HEK293 (cell line): ENCODE results near the gene MYOF.

Experiments
- CTCF ChIA-PET: fragments of 350-600 bp; formaldehyde crosslinking; extraction: SDS; loops from one replicate; lab custom pipeline; 2021; ENCODE audit warnings: antibody characterized with exemption; lab: Yijun Ruan, JAX
- POLR2A ChIA-PET: fragments of 300-600 bp; formaldehyde crosslinking; extraction: SDS; loops from one replicate; lab custom pipeline; 2020; ENCODE audit warnings: antibody characterized with exemption, inconsistent platforms; lab: Yijun Ruan, JAX
- H3K27ac ChIP-seq: fragments of 200-500 bp; sonication (Bioruptor generic); 2 replicates; pipeline ENCODE4 v1.5.1; 2014; ENCODE audit warnings: low read depth, low read length, control low read depth, inconsistent platforms; ENCODE audit errors: extremely low read depth
- H3K36me3 ChIP-seq, 2 experiments: fragments of 200-500 bp in 1 of 2; sonication (Bioruptor generic) in 1 of 2; 1 replicate in 1 of 2; 2 replicates in 1 of 2; pipeline ENCODE4 v1.5.1; 2014 to 2017; ENCODE audit warnings: inconsistent platforms in 2 of 2, low read length in 2 of 2; ENCODE audit not compliant: control insufficient read depth in 2 of 2, insufficient read depth in 1 of 2
- H3K4me1 ChIP-seq: fragments of 200-500 bp; sonication (Bioruptor generic); 2 replicates; pipeline ENCODE4 v1.5.1; 2014; ENCODE audit warnings: mild to moderate bottlenecking, low read length, inconsistent platforms; ENCODE audit not compliant: control insufficient read depth, insufficient read depth
- H3K4me3 ChIP-seq: 2 replicates; pipeline ENCODE4 v1.5.1; 2011; ENCODE audit warnings: low read depth, mild to moderate bottlenecking, control low read depth, low read length, moderate library complexity
- H3K9me3 ChIP-seq: fragments of 200-500 bp; sonication (Bioruptor generic); 2 replicates; pipeline ENCODE4 v1.5.1; 2014; ENCODE audit warnings: low read depth, low read length, inconsistent platforms; ENCODE audit not compliant: control insufficient read depth, insufficient read depth
- WT1 ChIP-seq: fragments of 450-650 bp; formaldehyde crosslinking; IDR thresholded peaks from 2 replicates; pipeline ENCODE4 v1.5.1; 2016; ENCODE audit warnings: missing biosample characterization, missing genetic modification characterization
- ZBTB20 ChIP-seq: fragments of 450-650 bp; formaldehyde crosslinking; IDR thresholded peaks from 2 replicates; pipeline ENCODE4 v1.5.1; 2016; ENCODE audit warnings: missing biosample characterization, missing genetic modification characterization
- ZIC2 ChIP-seq: fragments of 450-650 bp; formaldehyde crosslinking; IDR thresholded peaks from 2 replicates; pipeline ENCODE4 v1.5.1; 2016; ENCODE audit warnings: missing biosample characterization, missing genetic modification characterization
- ZNF223 ChIP-seq: fragments of 450-650 bp; formaldehyde crosslinking; IDR thresholded peaks from 2 replicates; pipeline ENCODE4 v1.5.1; 2016; ENCODE audit warnings: missing biosample characterization, missing genetic modification characterization
- ZNF311 ChIP-seq: fragments of 450-650 bp; formaldehyde crosslinking; IDR thresholded peaks from 2 replicates; pipeline ENCODE4 v1.5.1; 2017; ENCODE audit warnings: missing biosample characterization, missing genetic modification characterization, borderline replicate concordance
- ZNF350 ChIP-seq: fragments of 450-650 bp; formaldehyde crosslinking; IDR thresholded peaks from 2 replicates; pipeline ENCODE4 v1.5.0; 2017; ENCODE audit warnings: missing biosample characterization, mild to moderate bottlenecking, missing genetic modification characterization
- ZNF366 ChIP-seq: fragments of 450-650 bp; formaldehyde crosslinking; conservative IDR thresholded peaks from 2 replicates; pipeline ENCODE4 v1.5.1; 2016; ENCODE audit warnings: missing biosample characterization, missing genetic modification characterization
- ZNF416 ChIP-seq: fragments of 450-650 bp; formaldehyde crosslinking; IDR thresholded peaks from 2 replicates; pipeline ENCODE4 v1.5.1; 2016; ENCODE audit warnings: missing biosample characterization, missing genetic modification characterization
- ZNF610 ChIP-seq: fragments of 450-650 bp; formaldehyde crosslinking; IDR thresholded peaks from 2 replicates; pipeline ENCODE4 v1.5.1; 2016; ENCODE audit warnings: missing biosample characterization, missing genetic modification characterization, borderline replicate concordance
- ZNF76 ChIP-seq: fragments of 450-650 bp; formaldehyde crosslinking; IDR thresholded peaks from 2 replicates; pipeline ENCODE4; 2016; ENCODE audit warnings: low read depth, missing biosample characterization, missing genetic modification characterization, borderline replicate concordance
- ZNF791 ChIP-seq: fragments of 450-650 bp; formaldehyde crosslinking; IDR thresholded peaks from 2 replicates; pipeline ENCODE4 v1.5.1; 2016; ENCODE audit warnings: missing biosample characterization, missing genetic modification characterization
- TF ChIP-seq, protein P1 (sequence below): fragments of 450-650 bp; formaldehyde crosslinking; IDR thresholded peaks from 2 replicates; pipeline ENCODE4 v1.5.1; 2017; ENCODE audit warnings: missing biosample characterization, missing genetic modification characterization
- TF ChIP-seq, protein P2 (sequence below): fragments of 450-650 bp; formaldehyde crosslinking; IDR thresholded peaks from 2 replicates; pipeline ENCODE4 v1.5.1; 2016; ENCODE audit warnings: missing biosample characterization, missing genetic modification characterization

The MYOF gene

DNA sequence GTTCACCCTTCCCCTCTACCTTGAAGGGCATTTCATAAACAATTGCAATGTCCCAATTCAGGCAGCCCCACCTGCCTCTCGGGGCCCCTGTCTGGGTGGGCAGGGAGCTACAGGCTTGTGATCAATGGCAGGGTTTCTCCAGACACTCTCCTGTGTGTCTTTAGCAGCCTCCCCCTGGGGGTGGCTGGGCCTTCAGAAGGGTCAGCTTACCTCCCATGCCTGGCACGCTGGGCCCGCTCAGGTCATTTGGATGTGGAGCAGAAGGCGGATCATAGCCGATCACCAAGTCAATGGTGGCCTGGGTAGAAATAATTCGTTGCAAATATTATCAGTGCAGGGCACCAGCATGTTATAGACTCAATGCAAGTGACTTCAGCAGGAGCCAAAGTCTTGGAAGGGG, 56.3 kb downstream of the MYOF start:
- ChIA-PET POLR2A (interaction anchor here (1.9 kb wide), 1 partner anchor 11 kb away, joined by 5 read pairs; no protein-coding TSS in a partner anchor), CTCF (interaction anchor here (0.8 to 0.9 kb wide), 2 partner anchors 49 to 50 kb away, joined by 3 read pairs; no protein-coding TSS in a partner anchor)
- Histone ChIP-seq H3K36me3 (no peaks in the 10 kb centered on the region), H3K4me1 (0 out of 2 replicates have a peak, but pooled peaks cover 3% of the 10 kb centered on the region), H3K9me3 (no peaks in the 10 kb centered on the region), H3K27ac (no peak overlapping the region), H3K4me3 (no peak overlapping the region)
- TF ChIP-seq ZIC2 (tag by site-specific recombination) (no peak), WT1 (no peak), ZNF350 (tag by site-specific recombination) (no peak), ZBTB20 (tag by site-specific recombination) (no peak), ZNF416 (tag by site-specific recombination) (no peak), ZNF610 (no peak), ZNF366 (no peak), ZNF223 (tag by site-specific recombination) (no peak)
- TF ChIP-seq, protein P1, sequence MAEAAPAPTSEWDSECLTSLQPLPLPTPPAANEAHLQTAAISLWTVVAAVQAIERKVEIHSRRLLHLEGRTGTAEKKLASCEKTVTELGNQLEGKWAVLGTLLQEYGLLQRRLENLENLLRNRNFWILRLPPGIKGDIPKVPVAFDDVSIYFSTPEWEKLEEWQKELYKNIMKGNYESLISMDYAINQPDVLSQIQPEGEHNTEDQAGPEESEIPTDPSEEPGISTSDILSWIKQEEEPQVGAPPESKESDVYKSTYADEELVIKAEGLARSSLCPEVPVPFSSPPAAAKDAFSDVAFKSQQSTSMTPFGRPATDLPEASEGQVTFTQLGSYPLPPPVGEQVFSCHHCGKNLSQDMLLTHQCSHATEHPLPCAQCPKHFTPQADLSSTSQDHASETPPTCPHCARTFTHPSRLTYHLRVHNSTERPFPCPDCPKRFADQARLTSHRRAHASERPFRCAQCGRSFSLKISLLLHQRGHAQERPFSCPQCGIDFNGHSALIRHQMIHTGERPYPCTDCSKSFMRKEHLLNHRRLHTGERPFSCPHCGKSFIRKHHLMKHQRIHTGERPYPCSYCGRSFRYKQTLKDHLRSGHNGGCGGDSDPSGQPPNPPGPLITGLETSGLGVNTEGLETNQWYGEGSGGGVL (tag by site-specific recombination), result no peak

DNA sequence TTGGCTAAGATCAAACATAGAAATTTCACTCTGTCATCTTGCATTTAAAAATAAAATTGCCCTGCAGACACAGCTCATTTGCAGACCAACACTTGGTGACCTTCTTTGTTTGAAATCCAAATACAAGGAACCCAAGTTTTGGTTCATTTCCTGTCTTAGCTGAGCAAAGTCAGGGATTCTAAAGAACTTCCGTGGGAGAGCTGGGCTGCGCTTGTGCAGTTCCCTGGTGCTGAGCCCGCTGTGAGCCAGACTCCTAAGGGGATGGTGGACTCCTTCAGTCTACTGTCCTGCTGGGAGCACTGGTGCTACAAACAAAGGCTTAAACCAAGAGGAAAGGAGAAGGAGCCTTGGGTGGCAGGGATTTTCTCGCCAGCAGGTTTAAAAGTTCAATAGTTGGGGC, 60.0 kb downstream of the MYOF start:
- Histone ChIP-seq H3K27ac (no peak overlapping the region), H3K36me3 (no peaks in the 10 kb centered on the region), H3K9me3 (no peaks in the 10 kb centered on the region), H3K4me3 (no peak overlapping the region)
- TF ChIP-seq ZIC2 (tag by site-specific recombination) (peak; percentile 37; the same call in 1 of the 2 replicates), ZNF791 (tag by site-specific recombination) (no peak)
- TF ChIP-seq, all 188 proteins: peak for 1
- H3K4me1 ChIP-seq, result 0 out of 2 replicates have a peak, but pooled peaks cover 3% of the 10 kb centered on the region
- POLR2A ChIA-PET, result no interaction called here
- CTCF ChIA-PET, result interaction anchor here (0.6 to 2.3 kb wide), 3 partner anchors 46 to 133 kb away, joined by 3 to 13 read pairs (median 4); no protein-coding TSS in a partner anchor

DNA sequence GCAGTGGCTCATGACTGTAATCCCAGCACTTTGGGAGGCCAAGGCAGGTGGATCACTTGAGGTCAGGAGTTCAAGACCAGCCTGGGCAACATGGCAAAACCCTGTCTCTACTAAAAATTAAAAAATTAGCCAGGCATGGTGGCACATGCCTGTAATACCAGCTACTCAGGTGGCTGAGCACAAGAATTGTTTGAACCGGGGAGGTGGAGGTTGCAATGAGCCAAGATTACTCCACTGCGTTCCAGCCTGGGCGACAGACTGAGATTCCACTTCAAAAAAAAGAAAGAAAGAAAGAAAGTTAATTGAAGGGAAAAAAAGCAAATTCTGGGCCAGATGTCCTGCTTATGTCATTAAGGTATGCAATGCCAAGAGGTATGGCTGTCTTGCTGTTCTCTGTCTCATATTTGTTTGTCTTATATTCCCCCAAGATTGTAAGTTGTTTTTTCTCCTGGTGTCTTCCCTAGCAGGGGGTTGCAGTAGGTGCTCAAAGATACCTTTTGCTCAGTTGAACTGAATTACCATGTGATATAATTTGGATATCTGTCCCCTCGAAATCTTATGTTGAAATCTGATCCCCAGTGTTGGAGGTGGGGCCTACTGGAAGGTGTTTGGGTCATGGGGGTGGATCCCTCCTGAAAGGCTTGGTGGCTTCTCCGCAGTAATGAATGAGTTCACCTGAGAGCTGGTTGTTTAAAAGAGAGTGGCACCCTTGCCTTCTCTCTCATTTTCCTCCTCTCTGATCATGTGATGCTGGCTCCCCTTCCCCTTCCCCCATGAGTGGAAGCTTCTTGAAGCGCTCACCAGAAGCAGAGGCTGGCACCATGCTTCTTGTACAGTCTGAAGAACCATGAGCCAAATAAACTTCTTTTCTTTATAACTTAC, 60.9 kb downstream of the MYOF start:
- CTCF ChIA-PET, result interaction anchor here (0.6 to 2.3 kb wide), 4 partner anchors 45 to 132 kb away, joined by 3 to 13 read pairs (median 4); no protein-coding TSS in a partner anchor
- TF ChIP-seq, protein P2, sequence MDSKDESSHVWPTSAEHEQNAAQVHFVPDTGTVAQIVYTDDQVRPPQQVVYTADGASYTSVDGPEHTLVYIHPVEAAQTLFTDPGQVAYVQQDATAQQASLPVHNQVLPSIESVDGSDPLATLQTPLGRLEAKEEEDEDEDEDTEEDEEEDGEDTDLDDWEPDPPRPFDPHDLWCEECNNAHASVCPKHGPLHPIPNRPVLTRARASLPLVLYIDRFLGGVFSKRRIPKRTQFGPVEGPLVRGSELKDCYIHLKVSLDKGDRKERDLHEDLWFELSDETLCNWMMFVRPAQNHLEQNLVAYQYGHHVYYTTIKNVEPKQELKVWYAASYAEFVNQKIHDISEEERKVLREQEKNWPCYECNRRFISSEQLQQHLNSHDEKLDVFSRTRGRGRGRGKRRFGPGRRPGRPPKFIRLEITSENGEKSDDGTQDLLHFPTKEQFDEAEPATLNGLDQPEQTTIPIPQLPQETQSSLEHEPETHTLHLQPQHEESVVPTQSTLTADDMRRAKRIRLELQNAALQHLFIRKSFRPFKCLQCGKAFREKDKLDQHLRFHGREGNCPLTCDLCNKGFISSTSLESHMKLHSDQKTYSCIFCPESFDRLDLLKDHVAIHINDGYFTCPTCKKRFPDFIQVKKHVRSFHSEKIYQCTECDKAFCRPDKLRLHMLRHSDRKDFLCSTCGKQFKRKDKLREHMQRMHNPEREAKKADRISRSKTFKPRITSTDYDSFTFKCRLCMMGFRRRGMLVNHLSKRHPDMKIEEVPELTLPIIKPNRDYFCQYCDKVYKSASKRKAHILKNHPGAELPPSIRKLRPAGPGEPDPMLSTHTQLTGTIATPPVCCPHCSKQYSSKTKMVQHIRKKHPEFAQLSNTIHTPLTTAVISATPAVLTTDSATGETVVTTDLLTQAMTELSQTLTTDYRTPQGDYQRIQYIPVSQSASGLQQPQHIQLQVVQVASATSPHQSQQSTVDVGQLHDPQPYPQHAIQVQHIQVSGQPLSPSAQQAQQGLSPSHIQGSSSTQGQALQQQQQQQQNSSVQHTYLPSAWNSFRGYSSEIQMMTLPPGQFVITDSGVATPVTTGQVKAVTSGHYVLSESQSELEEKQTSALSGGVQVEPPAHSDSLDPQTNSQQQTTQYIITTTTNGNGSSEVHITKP (tag by site-specific recombination), result peak; percentile 66
- TF ChIP-seq ZNF311 (tag by site-specific recombination) (no peak), ZNF76 (tag by site-specific recombination) (no peak)
- POLR2A ChIA-PET, result no interaction called here
- H3K4me3 ChIP-seq, result no peak overlapping the region
- H3K4me1 ChIP-seq, result 0 out of 2 replicates have a peak, but pooled peaks cover 3% of the 10 kb centered on the region
- no peak overlapping the region for H3K27ac ChIP-seq
- no peaks in the 10 kb centered on the region for H3K9me3 ChIP-seq
- no peaks in the 10 kb centered on the region for H3K36me3 ChIP-seq
